Measurements from ENCODE around the gene TEDC1.

Gene TEDC1

DNA sequence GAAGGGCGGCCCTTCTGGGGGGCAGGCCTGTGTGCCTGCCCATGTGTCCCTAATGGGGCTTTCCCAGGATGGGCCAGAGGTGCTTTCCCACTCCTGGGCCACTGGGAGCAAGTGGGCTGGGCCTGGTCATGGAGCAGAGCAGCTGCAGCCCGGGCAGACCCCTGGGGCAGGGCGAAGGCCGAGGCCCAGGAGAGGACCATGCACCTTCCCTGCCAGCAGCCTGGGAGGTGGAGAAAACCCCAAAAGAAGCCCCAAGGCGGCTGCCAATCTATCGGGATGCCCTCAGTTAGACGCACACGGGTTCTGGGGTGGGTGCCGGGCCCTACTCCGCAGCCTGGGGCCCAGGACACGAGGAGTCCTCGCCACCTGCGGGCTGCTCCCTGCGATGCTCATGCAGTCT lies 32.5 kb upstream of the TEDC1 start:
- DNase-seq (ENCODE audit: low read depth): no peak

DNA sequence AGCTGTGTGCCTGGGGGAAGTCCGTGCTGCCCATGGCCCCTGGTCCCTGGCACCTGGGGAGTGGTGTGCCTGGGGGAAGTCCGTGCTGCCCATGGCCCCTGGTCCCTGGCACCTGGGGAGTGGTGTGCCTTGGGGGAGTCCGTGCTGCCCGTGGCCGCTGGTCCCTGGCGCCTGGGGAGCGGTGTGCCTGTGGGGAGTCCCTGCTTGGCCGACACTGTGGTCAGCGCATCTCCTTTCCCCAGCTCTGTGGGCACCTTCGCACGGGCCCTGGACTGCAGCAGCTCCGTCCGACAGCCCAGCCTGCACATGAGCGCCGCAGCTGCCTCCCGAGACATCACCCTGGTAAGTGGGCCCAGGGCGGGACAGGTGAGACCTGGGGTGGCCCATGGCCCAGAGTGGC lies 30.9 kb upstream of the TEDC1 start:
- no peak for DNase-seq (ENCODE audit: low read depth)

DNA sequence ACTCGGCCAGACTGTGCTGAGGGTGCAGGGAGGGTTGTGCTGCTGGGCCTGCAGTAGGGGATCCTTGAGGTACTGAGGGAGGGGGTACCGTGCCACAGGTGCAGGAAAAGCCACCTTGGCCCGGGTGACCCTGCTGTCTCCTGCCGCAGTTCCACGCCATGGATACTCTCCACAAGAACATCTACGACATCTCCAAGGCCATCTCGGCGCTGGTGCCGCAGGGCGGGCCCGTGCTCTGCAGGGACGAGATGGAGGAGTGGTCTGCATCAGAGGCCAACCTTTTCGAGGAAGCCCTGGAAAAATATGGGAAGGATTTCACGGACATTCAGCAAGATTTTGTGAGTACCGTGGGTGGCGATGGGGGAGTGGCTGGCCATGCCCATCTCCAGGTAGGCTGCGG lies 30.4 kb upstream of the TEDC1 start:
- DNase-seq (ENCODE audit: low read depth): no peak

DNA sequence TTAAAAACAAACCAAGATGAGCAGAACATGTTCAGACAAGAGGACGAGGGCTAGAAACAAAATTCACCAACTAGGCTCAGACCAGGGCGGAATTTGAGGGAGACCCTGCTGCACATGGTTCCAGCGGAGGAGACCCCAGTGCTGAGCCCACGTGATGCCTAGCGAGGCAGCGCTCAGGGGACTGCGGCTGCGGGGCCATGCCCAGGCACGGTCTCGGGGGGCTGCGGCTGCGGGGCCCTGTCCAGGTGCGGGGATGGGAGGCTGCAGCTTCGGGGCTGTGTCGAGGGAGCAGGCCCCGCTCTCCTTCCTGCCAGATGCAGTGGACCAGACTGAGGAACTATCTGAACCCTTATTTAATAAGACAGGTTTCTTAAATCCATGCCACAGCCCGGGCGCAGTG lies 29.1 kb upstream of the TEDC1 start:
- DNase-seq (ENCODE audit: low read depth): no peak

DNA sequence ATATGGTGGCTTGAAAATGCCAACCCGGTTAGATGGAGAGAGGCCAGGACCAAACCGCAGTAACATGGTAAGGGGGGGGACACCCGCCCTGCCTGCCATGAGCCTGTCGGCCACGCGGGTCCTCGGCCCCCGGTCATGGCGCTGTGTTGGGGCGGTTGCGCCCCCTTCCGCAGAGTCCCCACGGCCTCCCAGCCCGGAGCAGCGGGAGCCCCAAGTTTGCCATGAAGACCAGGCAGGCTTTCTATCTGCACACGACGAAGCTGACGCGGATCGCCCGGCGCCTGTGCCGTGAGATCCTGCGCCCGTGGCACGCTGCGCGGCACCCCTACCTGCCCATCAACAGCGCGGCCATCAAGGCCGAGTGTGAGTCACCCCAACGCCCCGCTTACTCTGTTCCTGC lies 26.5 kb upstream of the TEDC1 start:
- no peak for DNase-seq (ENCODE audit: low read depth)

DNA sequence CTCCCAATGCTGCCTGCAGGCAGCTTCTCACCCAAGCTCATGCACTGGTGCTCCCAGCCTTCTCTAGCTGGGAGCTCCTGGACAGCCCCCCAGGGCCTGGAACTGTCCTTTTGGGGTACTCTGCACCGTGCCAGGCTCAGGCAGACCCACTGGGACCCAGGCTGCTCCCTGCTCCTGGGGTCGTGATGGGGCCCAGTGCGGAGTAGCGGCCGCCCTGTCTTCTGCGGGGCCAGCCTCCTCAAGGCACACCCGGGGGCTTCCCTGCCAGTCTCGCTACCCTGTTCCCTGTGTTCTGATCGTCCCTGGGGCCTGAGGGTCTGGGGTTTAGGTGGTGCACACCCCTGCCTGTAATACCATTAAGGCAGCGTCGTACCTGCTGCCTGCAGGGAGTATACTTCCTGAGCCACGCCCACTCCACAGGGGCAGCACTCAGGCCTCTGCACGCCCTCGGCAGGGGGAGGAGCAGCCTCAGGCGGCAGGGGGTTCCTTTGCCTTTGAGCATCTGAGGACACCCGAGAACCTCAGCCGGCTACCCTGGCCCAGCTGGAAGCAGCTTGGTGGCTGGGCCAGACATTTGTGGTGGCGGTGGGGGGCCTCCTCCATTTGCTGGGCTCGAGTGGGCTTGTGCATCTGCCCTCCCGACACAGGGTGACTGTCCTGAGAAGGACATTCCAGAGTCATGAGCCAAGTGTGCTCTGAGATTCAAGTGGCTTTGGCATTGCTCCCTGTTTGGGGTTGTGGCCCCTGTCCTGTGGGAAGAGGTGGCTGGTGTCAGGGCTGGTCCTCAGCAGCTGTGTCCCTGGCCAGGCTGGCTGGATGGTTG lies 25.6 kb upstream of the TEDC1 start:
- no peak for DNase-seq (ENCODE audit: low read depth)

DNA sequence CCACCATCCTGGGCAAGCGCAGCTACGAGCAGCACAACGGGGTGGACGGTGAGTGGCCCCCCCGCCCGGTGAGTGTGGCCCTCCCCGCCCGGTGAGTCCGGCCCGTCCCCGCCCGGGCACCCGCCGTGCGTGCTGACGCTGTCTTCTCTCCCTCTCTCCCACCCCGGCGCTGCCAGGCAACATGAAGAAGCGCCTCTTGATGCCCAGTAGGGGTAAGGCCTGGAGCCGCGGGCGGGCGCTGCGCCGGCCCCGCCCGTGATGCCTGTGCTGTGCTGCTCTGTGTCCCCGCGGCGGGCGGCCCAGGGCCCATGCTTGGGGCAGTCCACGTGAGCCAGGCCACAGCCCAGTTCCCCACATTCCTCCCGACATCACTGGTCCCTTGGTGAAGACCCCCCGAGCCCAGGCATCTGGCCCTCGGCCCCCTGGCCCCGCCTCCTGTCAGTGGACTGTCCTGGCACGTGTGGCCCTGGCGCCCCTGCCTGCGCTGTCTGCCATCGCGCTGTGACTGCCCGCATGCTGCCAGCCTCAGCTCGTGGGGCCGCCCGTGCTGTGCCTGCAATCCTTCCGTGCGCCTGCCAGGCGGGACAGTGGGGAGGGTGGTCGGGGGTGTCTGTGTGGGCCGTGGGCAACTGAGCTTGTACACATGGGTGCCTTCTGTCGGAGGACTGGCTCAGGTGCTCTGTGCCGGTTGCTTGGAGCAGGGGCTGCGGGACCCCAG lies 24.4 kb upstream of the TEDC1 start:
- no peak for DNase-seq (ENCODE audit: low read depth)

DNA sequence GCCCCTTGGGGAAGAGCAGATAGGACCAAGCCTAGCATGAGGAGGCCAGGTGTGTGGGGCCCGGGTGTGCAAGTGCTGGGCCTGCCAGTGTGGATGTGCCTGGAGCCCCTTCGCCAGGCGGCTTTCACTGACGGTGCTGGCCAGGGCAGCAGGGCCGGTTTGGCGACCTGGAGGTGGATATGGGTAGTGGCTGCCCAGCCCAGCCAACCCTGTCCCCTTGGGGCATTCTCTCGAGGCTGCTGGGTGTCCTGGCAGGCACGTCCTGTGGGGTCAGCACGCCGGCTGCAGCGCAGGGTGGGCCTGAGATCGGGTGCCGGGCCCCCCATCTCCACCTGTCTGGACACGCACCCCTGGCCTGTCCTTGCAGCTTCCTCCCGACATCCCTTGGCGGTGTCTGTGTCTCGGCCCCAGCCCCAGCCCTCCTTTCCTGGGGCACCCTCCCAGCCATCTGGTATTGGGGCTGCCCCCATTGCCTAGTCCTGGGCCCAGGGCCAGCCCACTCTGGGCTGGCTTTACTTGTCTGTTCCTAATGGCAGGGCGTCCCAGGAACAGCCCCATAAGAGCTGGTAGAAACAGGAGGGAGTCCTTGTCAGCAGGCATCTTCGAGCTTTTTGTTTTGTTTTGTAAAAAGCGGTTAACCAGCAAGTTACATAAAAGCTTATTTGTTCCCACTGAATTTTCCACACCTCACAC lies 23.7 kb upstream of the TEDC1 start:
- DNase-seq (ENCODE audit: low read depth): no peak

DNA sequence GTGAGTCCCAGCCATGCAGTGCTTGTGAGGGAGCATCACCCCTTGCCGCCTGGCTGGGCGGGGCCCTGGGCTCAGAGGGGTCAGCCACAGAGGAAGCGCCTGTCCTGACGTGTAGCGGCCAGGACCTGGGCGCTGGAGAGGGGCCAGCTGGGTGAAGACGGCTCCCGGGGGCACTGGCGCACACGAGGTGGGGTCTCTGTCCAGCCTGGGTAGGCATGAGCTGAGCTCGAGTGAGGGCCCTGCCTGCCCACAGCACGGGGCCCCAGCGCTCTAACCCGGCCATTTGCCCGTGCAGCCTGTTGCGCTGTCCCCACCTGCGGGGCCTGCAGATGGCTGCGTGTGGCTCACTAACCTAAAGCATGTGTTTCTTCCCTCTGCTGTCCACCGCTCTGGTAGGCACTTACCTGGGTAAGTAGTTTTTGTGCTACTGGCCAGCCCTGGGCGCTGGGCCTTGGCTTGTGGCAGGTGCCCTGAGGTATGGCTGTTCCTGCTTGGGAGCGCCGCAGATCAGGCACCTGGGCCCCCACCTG lies 23.0 kb upstream of the TEDC1 start:
- no peak for DNase-seq (ENCODE audit: low read depth)

DNA sequence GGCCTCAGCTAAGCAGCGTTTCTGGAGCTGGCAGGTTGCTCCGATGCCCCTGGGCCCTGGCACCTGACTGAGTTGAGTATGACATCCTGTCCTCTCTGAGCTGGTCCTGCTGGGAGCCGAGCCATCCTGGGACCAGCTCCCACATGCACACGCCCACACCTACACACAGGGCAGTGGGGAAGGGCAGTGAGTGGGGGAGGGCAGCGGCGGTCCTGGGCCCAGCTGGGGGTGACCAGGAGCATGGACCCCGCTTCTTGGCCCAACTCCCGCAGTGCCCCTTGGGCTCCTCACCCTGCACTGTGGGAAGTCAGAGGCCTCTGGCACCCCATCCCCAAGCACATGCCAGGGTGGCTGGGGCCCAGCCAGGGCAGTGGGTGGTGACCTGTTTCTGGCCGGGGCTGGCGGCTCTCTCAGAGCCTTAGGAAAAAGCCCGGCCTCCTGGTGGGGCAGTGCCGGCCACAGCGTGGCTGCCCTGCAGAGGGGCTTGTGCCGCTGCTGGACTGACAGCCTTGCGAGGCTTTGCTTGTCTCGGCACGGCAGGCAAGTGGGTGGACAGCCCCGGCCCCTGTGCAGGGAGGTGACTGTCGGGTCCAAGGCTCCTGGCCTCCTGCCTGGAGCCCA lies 22.3 kb upstream of the TEDC1 start:
- DNase-seq (ENCODE audit: low read depth): no peak

DNA sequence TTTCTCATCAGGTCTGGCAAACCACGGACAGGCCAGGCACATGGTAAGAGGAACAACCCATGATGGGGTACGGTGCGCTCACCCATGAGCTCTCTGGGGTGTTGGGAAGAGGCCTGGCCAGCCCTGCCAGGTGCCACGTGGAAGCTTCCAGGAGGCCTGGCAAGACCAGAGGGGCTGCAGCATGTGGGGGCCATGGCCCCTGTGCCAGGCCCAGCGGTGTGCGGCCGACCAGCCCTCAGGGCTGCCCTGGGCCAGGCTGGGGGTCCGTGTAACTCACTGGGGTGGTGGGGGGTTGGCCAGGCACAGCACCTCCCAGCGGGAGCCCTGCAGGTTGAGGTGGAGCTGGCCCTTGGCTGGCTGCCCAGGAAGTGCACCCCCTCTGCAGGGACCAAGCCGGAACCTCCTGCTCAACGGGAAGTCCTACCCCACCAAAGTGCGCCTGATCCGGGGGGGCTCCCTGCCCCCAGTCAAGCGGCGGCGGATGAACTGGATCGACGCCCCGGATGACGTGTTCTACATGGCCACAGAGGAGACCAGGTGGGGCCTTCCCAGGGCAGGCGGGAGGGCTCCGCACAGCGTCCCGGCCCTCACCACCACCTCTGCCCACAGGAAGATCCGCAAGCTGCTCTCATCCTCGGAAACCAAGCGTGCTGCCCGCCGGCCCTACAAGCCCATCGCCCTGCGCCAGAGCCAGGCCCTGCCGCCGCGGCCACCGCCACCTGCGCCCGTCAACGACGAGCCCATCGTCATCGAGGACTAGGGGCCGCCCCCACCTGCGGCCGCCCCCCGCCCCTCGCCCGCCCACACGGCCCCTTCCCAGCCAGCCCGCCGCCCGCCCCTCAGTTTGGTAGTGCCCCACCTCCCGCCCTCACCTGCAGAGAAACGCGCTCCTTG lies 21.3 kb upstream of the TEDC1 start:
- no peak for DNase-seq (ENCODE audit: low read depth)

DNA sequence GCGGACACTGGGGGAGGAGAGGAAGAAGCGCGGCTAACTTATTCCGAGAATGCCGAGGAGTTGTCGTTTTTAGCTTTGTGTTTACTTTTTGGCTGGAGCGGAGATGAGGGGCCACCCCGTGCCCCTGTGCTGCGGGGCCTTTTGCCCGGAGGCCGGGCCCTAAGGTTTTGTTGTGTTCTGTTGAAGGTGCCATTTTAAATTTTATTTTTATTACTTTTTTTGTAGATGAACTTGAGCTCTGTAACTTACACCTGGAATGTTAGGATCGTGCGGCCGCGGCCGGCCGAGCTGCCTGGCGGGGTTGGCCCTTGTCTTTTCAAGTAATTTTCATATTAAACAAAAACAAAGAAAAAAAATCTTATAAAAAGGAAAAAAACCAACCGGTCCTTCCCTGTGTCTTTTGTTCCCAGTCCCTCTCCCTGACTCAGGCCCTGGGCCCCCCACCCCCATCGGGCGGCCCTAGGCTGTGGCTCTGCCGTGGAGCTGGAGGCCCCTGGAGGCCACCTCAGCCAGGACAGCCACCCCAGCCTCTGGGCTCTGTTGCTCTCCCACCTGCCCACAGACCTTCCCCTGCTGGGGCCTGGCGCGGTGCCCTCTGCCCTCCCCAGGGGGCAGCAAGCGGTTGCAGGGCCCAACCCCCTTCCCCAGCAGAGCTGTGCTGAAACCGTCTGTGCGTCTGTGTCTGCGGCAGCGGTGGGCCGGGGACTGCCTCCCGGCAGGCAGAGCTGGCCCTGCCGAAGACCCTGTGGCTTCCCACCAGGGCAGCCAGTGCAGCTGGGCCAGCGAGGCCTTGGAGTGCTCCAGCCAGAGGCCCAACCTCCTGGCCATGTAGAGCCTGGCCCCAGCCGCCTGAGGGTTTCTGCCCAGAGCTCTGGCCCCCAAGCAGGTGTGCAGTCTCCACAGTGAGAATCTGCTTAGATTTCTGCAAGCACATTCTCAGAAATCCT lies 20.4 kb upstream of the TEDC1 start:
- DNase-seq (ENCODE audit: low read depth): no peak

DNA sequence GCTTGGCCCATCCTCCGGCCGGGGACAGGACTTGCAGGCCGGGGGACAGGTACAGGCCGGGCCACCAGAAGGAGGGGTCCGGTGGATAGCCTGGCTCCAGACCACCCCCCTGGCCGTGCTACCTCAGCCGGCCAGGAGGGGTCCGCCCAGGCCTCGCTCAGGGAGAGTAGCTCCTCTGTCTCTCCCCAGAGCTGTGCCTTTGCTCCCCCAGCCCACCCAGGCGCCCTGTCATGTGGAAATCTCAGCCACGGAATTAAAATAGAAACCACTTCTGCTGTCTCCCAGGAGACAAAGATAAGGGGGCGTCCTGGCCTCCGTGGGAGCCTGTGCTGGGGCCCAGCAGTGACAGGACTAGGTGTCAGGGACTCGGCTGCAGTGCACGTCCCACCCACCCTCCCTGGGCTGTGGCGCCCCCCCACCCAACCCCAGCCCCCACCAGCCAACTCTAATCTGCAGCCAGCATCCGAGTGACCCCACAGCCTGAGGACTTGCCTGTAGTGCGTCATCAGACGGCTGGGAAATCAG lies 19.7 kb upstream of the TEDC1 start:
- no peak for DNase-seq (ENCODE audit: low read depth)

DNA sequence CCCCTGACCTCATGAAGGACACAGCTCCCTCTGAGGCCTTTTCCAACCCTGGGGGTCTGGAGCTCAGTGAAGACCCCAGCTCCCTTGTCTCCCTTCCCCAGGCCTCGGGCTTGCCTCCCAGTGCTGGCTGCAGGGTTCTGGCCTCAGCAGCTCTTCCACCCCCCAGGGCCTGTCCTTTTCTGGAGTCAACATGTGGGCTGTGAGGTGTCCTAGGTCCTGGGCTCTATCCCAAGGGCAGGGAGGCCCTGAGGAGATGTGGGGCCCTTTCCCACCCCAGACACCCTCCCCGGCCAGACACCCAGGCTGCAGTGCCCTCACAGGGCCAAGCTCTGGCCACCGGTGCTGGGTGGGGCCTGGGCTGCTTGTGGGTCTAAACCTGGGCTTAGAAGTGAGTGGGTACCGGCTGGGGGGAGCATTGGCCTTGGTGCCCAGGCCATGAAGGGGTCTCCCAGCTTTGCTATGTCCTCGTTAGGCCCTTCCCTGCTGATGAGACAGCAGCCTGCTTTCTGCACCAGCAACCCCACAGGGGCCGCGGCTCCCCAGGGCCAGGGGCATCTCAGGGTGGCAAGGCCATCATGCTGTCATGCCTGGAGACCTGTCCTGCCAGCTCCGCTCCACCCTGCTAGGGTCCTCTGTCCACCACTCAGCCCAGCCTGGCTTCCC lies 19.1 kb upstream of the TEDC1 start:
- no peak for DNase-seq (ENCODE audit: low read depth)

DNA sequence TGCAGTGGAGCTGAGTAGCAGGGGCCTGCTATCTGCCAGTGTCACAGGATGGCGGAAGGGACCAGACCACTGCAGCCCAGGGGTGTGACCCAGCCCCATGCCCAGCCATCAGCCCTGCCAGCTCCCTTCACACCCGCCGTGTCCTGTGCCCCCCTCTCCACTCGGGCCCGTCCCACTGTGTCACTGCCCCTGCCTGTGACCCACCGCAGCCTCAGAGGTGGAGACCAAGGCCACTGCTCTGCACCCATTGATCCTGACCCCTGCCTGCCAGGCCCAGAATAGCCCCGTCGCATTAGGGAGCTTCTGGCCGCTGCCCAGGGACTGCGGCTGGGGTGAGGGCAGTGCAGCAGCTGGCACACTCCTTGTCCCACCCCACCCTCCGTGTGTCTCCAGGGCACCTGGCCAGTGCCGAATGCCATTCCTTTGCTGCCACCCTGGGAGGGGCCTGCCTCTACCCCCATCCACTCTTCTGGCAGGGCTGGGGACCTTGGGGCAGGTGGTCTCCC lies 18.5 kb upstream of the TEDC1 start:
- no peak for DNase-seq (ENCODE audit: low read depth)

DNA sequence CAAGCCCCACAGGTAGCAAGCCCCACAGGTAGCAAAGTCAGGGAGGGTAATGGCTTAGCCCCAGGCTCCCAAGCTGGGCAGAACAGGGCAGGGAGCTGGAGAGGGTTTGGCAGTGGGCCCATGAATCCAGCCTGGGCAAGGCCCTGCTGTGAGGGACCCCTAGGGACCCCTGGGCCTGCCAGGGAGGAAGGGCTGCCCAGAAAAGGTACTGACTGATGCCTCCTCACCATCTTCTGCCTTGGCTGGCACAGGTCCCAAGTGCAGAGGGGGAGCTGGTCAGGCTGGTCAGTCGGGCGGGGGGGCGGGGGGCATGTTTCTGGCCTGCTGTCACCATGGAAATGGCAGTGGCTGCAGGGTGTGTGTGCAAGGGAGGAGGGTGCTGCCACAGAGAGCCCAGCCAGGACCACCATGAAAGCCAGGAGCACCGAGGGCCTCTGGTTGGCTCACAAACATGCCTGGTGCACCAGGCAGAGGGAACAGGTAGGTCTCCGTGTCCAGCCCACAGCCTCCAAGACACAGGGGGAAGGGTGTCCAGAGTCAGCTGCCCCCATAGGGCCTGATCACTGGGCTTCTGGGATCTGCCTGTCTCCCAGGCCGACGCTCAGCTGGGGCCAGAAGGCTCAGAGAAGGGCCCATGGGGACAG lies 17.9 kb upstream of the TEDC1 start:
- DNase-seq (ENCODE audit: low read depth): no peak

DNA sequence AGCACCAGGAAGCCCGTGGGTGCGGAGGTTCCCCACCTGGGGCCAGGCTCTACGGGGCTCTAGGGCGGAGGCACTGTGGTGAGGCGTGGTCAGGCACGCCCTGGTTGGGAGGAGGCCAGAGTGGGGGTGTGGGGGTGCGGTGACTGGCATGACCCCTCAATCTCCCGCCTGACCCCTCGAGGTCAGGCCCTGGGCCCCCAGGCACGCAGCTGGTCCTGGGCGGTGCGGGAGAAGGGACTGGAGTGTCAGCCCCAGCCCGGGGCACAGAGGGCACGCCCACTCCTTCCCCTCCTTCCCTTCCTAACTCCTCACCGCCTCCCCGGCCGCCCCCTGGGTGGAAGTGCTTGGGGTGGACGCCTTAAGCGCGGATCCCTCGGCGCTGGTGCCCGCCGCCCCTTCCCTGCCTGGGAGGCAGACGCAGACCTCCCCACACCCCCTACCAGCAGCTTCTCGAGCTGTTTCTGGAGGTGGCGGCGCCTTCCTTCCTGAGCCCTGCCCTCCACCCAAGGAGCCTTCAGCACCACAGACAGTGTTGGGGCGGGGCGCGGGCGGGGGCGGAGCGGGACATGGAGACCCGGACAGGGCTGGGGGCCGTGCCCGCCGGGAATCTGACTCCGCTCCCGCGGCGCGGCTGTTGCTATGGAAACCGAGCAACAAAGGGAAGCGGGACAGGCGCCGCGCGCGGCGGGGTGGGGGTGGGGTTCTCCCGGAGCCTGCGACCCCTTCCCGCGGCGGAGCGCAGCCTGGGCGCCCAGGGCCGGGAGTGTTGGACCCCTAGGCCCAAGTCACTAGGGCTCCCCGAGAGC lies 17.2 kb upstream of the TEDC1 start:
- DNase-seq (ENCODE audit: low read depth): peak; percentile 49
